ENCODE data around the gene BAAT.

The BAAT gene

DNA sequence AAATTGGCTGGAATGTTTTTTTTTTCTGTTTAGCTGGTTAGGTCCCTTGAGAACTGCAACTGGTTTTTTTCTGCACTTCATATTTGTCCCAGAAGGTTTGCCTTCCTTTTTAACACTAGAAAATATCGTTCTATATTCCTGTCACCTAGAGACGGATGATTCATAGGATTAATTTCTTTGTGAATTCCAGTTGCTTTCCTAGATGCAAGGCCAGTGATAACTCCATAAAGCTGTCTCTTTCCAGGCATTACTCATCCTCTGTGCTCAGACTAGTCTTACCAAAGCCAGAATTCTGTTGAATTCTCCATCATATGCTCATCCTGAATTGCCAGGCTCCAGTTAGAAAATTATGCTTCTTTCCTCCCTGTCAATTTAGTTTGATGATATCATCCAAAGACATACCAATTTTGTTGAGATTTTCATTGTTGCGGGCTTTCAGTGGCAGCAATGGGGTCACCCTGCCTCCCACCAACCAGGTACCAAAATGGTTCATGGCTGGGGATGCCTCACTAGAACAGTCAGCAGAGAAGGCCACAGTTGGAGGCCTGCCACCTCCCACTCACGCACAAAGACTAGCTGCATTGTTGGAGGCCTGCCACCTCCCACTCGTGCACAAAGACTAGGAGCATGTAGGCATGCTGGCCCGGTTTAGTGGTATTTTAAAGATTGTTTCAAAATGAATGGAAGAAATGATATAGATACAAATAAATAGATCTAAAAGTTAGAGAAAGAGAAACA lies 8.5 kb downstream of the BAAT start:
- no peaks in the 10 kb centered on the region for H3K9me2 ChIP-seq (replicated peaks; ENCODE audit: insufficient read depth, low read length)
- H3K4me2 ChIP-seq (ENCODE audit: low read depth, low read length, poor library complexity, severe bottlenecking) = no peak overlapping the region
- no peaks in the 10 kb centered on the region for H3K27me3 ChIP-seq (ENCODE audit: low read length)
- H2AFZ ChIP-seq (ENCODE audit: low read depth, low read length, severe bottlenecking) = no peak overlapping the region
- no peaks in the 10 kb centered on the region for H4K20me1 ChIP-seq (ENCODE audit: low read depth, low read length)
- H3K9ac ChIP-seq (ENCODE audit: low read length) = no peak overlapping the region
- no peaks in the 10 kb centered on the region for H3K9me3 ChIP-seq (ENCODE audit: insufficient read depth, low read length)
- no peaks in the 10 kb centered on the region for H3K79me2 ChIP-seq (ENCODE audit: insufficient read depth, low read length)
- no peak overlapping the region for H3K4me3 ChIP-seq (ENCODE audit: insufficient read depth, low read length, poor library complexity, severe bottlenecking)
- no peaks in the 10 kb centered on the region for H3K36me3 ChIP-seq (ENCODE audit: low read length)
- TF ChIP-seq, protein P1, sequence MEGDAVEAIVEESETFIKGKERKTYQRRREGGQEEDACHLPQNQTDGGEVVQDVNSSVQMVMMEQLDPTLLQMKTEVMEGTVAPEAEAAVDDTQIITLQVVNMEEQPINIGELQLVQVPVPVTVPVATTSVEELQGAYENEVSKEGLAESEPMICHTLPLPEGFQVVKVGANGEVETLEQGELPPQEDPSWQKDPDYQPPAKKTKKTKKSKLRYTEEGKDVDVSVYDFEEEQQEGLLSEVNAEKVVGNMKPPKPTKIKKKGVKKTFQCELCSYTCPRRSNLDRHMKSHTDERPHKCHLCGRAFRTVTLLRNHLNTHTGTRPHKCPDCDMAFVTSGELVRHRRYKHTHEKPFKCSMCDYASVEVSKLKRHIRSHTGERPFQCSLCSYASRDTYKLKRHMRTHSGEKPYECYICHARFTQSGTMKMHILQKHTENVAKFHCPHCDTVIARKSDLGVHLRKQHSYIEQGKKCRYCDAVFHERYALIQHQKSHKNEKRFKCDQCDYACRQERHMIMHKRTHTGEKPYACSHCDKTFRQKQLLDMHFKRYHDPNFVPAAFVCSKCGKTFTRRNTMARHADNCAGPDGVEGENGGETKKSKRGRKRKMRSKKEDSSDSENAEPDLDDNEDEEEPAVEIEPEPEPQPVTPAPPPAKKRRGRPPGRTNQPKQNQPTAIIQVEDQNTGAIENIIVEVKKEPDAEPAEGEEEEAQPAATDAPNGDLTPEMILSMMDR (IDR thresholded peaks at IDR 0.05; ENCODE audit: insufficient read depth, low read length, poor library complexity, severe bottlenecking) = no peak
- TF ChIP-seq EZH2phosphoT487 (conservative IDR thresholded peaks at IDR 0.05; ENCODE audit: low read length) = no peak
- H3K27ac ChIP-seq (ENCODE audit: low read depth, low read length) = no peak overlapping the region
- H3F3A ChIP-seq (ENCODE audit: insufficient read depth) = no peaks in the 10 kb centered on the region

DNA sequence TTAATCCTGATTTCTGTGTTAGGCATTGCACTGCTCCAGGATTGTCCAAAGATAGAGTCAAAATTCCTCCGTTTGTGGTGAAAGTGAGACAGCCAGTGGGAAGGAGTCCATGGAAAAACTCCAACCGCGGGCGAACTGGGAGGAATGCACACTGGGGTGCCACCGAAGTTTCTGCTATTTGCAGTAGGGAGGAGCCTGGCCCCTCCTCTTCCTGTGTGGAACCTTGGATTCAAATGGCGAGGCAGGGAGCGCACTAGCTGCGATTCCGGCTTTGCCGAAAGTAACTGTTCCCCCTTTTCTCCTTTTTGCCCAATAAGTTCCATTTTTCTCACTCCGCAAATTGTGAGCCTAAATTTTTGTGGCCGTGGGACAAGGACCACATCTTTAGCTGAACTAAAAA lies 9.3 kb downstream of the BAAT start:
- H3K27ac ChIP-seq (ENCODE audit: low read depth, low read length) = no peak overlapping the region
- no peaks in the 10 kb centered on the region for H3F3A ChIP-seq (ENCODE audit: insufficient read depth)
- H2AFZ ChIP-seq (ENCODE audit: low read depth, low read length, severe bottlenecking) = no peak overlapping the region
- H3K4me3 ChIP-seq (ENCODE audit: insufficient read depth, low read length, poor library complexity, severe bottlenecking) = no peak overlapping the region
- H3K36me3 ChIP-seq (ENCODE audit: low read length) = no peaks in the 10 kb centered on the region
- TF ChIP-seq EZH2phosphoT487 (conservative IDR thresholded peaks at IDR 0.05; ENCODE audit: low read length) = no peak
- TF ChIP-seq, protein P1 (IDR thresholded peaks at IDR 0.05; ENCODE audit: insufficient read depth, low read length, poor library complexity, severe bottlenecking) = no peak
- H4K20me1 ChIP-seq (ENCODE audit: low read depth, low read length) = no peaks in the 10 kb centered on the region
- H3K4me2 ChIP-seq (ENCODE audit: low read depth, low read length, poor library complexity, severe bottlenecking) = no peak overlapping the region
- H3K9me3 ChIP-seq (ENCODE audit: insufficient read depth, low read length) = no peaks in the 10 kb centered on the region
- H3K79me2 ChIP-seq (ENCODE audit: insufficient read depth, low read length) = no peaks in the 10 kb centered on the region
- no peaks in the 10 kb centered on the region for H3K9me2 ChIP-seq (replicated peaks; ENCODE audit: insufficient read depth, low read length)
- no peaks in the 10 kb centered on the region for H3K27me3 ChIP-seq (ENCODE audit: low read length)
- H3K9ac ChIP-seq (ENCODE audit: low read length) = no peak overlapping the region

DNA sequence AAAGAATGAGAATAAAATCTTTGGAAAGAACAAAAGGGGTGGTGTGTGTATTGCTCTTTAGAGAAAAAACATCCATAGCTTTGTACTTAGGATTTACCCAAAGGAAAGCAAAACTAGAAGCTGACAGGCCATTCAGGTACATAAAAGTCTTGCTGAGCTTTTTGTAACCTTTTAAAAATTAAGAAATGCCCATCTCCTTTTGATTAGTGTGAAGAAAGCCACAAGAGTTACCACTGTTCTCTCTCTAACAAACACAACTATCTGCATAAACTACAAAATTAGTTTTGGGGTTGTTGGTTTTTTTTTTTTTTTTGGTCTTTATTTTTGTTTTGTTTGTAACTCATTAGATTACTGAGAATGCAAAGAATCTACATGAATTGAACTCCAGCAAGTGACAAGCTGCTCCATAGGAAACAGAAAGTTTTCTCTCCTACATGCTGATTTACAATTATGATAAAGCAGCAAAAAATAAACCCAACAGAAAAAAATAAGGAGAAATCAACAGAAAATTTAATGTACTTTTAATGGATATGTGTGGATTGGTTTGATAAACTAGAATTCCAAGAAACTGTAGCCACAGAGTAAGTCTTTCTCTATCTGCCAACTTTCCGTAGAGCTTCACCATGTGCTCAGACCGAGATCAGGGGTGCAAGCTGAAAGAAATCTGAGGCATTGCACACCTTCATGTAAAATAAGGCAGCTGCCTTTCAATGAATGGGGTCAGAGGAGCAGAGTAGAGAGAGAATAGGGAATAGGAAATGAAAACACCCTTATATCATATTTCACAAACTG lies 12.3 kb downstream of the BAAT start:
- Histone ChIP-seq H2AFZ (ENCODE audit: low read depth, low read length, severe bottlenecking) (no peak overlapping the region), H3K9ac (ENCODE audit: low read length) (no peak overlapping the region), H3K9me3 (ENCODE audit: insufficient read depth, low read length) (no peaks in the 10 kb centered on the region), H3F3A (ENCODE audit: insufficient read depth) (no peaks in the 10 kb centered on the region), H3K79me2 (ENCODE audit: insufficient read depth, low read length) (no peaks in the 10 kb centered on the region), H4K20me1 (ENCODE audit: low read depth, low read length) (no peaks in the 10 kb centered on the region), H3K27me3 (ENCODE audit: low read length) (no peaks in the 10 kb centered on the region), H3K9me2 (replicated peaks; ENCODE audit: insufficient read depth, low read length) (no peaks in the 10 kb centered on the region), H3K4me3 (ENCODE audit: insufficient read depth, low read length, poor library complexity, severe bottlenecking) (no peak overlapping the region), H3K36me3 (ENCODE audit: low read length) (no peaks in the 10 kb centered on the region), H3K27ac (ENCODE audit: low read depth, low read length) (no peak overlapping the region), H3K4me2 (ENCODE audit: low read depth, low read length, poor library complexity, severe bottlenecking) (no peak overlapping the region)
- no peak for TF ChIP-seq EZH2phosphoT487 (conservative IDR thresholded peaks at IDR 0.05; ENCODE audit: low read length)
- TF ChIP-seq, protein P1 (IDR thresholded peaks at IDR 0.05; ENCODE audit: insufficient read depth, low read length, poor library complexity, severe bottlenecking) = no peak

Measured in SU-DHL-6 (cell line).